B cell (primary cell): ENCODE data around the gene CGRRF1. TPM values are rescaled to one million over a fixed set of nuclear protein-coding genes. Genes with fewer than 3 reads are reported as not detected.

Source experiments
- ATAC-seq: fragments of 200-7000 bp; cut with Tn5 transposase; one replicate; pipeline ENCODE4 v1.10.0; 2021; ENCODE audit warnings: low read depth, mild to moderate bottlenecking, moderate number of reproducible peaks, moderate library complexity
- CTCF ChIA-PET: fragments of 350-600 bp; sonication (Branson Sonifier 250); formaldehyde crosslinking; loops from one replicate; lab custom pipeline; 2021; ENCODE audit warnings: antibody characterized with exemption, inconsistent platforms; lab: Charles Lee
- POLR2A ChIA-PET: fragments of 350-600 bp; sonication (Branson Sonifier 250); formaldehyde crosslinking; loops from one replicate; lab custom pipeline; 2021; ENCODE audit warnings: antibody characterized with exemption; lab: Charles Lee
- DNase-seq: peaks from one replicate; pipeline ENCODE4 v3.0.0; 2013
- H2AFZ ChIP-seq: 2 replicates; pipeline ENCODE4 v1.6.1; 2012; ENCODE audit warnings: mild to moderate bottlenecking, low read depth, low read length; ENCODE audit not compliant: insufficient read depth, poor library complexity, severe bottlenecking
- H3K27ac ChIP-seq, 2 donors: 1 replicate in 1 of 2; 2 replicates in 1 of 2; pipeline ENCODE4 v1.5.1; 2012 to 2013; ENCODE audit warnings: low read length in 2 of 2, mild to moderate bottlenecking in 2 of 2, moderate library complexity in 1 of 2
- H3K27me3 ChIP-seq, 4 experiments: fragments of 200-600 bp in 1 of 4; sonication (generic) in 1 of 4; replicated peaks in 1 of 4; 1 replicate in 2 of 4; 2 replicates in 2 of 4; pipeline versions ENCODE4 v1.6.1 to v1.7.0; 2013 to 2016; ENCODE audit warnings: low read length in 3 of 4, mild to moderate bottlenecking in 2 of 4, mixed read lengths in 1 of 4, moderate library complexity in 1 of 4; ENCODE audit not compliant: insufficient read depth in 4 of 4, control insufficient read depth in 3 of 4; ENCODE audit errors: control extremely low read depth in 1 of 4
- H3K36me3 ChIP-seq, 2 experiments: replicated peaks in 1 of 2; 1 replicate in 1 of 2; 2 replicates in 1 of 2; pipeline versions ENCODE4 v1.6.1 to v1.7.1; 2013; ENCODE audit warnings: low read length in 1 of 2; ENCODE audit not compliant: insufficient read depth in 2 of 2, control insufficient read depth in 1 of 2; ENCODE audit errors: control extremely low read depth in 1 of 2, extremely low read depth in 1 of 2
- H3K4me1 ChIP-seq, 2 donors: fragments of 200-600 bp in 1 of 2; sonication (generic) in 1 of 2; 1 replicate in 1 of 2; 2 replicates in 1 of 2; pipeline versions ENCODE4 v1.5.1 to v1.6.1; 2013 to 2017; ENCODE audit warnings: low read length in 2 of 2; ENCODE audit not compliant: control insufficient read depth in 2 of 2, insufficient read depth in 2 of 2
- H3K4me2 ChIP-seq: replicated peaks from 2 replicates; pipeline ENCODE3; 2012; ENCODE audit warnings: mild to moderate bottlenecking, low read depth, low read length; ENCODE audit not compliant: poor library complexity, severe bottlenecking
- H3K4me3 ChIP-seq, 5 experiments: fragments of 200-600 bp in 1 of 5; sonication (generic) in 1 of 5; 1 replicate in 3 of 5; 2 replicates in 2 of 5; pipeline versions ENCODE4 v1.5.1 to v1.7.0; 2011 to 2016; ENCODE audit warnings: low read length in 4 of 5, mild to moderate bottlenecking in 4 of 5, low read depth in 2 of 5, control low read depth in 1 of 5, moderate library complexity in 1 of 5; ENCODE audit not compliant: insufficient read depth in 1 of 5; ENCODE audit errors: control extremely low read depth in 1 of 5, extremely low read depth in 1 of 5
- H3K79me2 ChIP-seq: fragments of 200-600 bp; sonication (generic); one replicate; pipeline ENCODE4 v1.6.0; 2016; ENCODE audit warnings: low read length; ENCODE audit not compliant: control insufficient read depth, insufficient read depth
- H3K9ac ChIP-seq: fragments of 200-600 bp; sonication (generic); 2 replicates; pipeline ENCODE4 v1.6.1; 2017; ENCODE audit warnings: mild to moderate bottlenecking, low read length, moderate library complexity
- H3K9me3 ChIP-seq, 3 donors: one replicate each; pipeline versions ENCODE4 v1.6.1 to v1.7.1; 2013; ENCODE audit warnings: low read length in 2 of 3; ENCODE audit not compliant: control insufficient read depth in 2 of 3, insufficient read depth in 1 of 3; ENCODE audit errors: control extremely low read depth in 1 of 3
- H4K20me1 ChIP-seq: 2 replicates; pipeline ENCODE4 v1.6.0; 2012; ENCODE audit warnings: mild to moderate bottlenecking, low read length; ENCODE audit not compliant: insufficient read depth, control insufficient read depth, poor library complexity, severe bottlenecking
- H3K27ac Mint-ChIP-seq: one replicate; pipeline ENCODE4 v1.8.0; 2021; ENCODE audit warnings: mixed read lengths
- H3K27me3 Mint-ChIP-seq: one replicate; pipeline ENCODE4 v1.8.0; 2021; ENCODE audit warnings: mixed read lengths
- H3K4me1 Mint-ChIP-seq: one replicate; pipeline ENCODE4 v1.8.0; 2021; ENCODE audit warnings: mixed read lengths
- H3K4me3 Mint-ChIP-seq: one replicate; pipeline ENCODE4 v1.8.0; 2021; ENCODE audit warnings: mixed read lengths
- H3K9me3 Mint-ChIP-seq: one replicate; pipeline ENCODE4 v1.8.0; 2022; ENCODE audit warnings: mixed read lengths; ENCODE audit not compliant: insufficient read depth
- CTCF ChIP-seq: fragments of 200-600 bp; IDR thresholded peaks from one replicate; pipeline ENCODE4 v1.8.0; 2022; ENCODE audit warnings: antibody characterized with exemption, mild to moderate bottlenecking
- EZH2 ChIP-seq: IDR thresholded peaks from 2 replicates; pipeline ENCODE4 v1.6.1; 2012; ENCODE audit warnings: borderline replicate concordance, low read depth, mild to moderate bottlenecking, moderate library complexity, low read length; ENCODE audit not compliant: insufficient read depth, poor library complexity, severe bottlenecking
- WGBS: methylation state at CpG from one replicate; pipeline ENCODE4 v1.1.5; 2013; ENCODE audit warnings: missing lambda C conversion rate; ENCODE audit not compliant: insufficient coverage; 5-methylcytosine and 5-hydroxymethylcytosine counted together
- intact Hi-C: fragments of 100-400 bp; cut with micrococcal nuclease; formaldehyde crosslinking; loops from one replicate; pipeline ENCODE4 v1.10.0; 2022
- polyA plus RNA-seq: library from polyadenylated mRNA; depleted of rRNA; stranded (reverse); fragments of >200 nt; gene quantifications from 2 replicates; pipeline ENCODE4 v1.2.3, GENCODE V29; 2012
- total RNA-seq, 2 donors: library from RNA; stranded (reverse); fragments of 120-200 nt in 1 of 2; gene quantifications; 1 replicate in 1 of 2; 2 replicates in 1 of 2; pipeline versions ENCODE4 v1.2.3 to v1.2.4, GENCODE V29; 2013 to 2022

CGRRF1 gene
- total and polyA plus RNA-seq, 2 donors (not counting 1 experiment from before 2014, with no cell fraction given) = 10.0 to 15.8 TPM

DNA sequence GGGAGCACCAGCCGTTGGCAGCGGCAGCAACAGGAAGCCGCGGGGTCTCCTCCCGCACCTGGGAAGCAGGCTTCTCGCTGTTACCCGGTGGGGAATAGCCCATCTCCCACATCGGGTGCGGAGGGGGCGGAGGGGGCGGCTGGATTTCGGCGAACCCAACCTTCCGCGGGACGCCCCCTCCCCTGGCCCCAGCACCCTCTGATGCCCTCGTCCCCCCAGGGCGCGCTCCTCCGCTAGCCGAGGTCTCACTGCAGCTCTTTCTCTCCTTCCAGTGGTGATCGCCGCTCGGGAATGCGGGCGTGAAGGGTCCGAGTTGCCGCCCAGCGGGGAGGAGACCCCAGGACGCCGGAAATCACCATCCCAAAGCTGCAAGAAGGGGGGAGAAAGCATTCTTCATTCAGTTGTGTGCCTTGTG, 57.5 kb downstream of the CGRRF1 start:
- Histone ChIP-seq H3K4me1 (peaks cover 21 to 24% of the 10 kb centered on the region in 2 donors), H3K9me3 (peaks cover 0 to 2% (median 0%) of the 10 kb centered on the region in 3 donors), H3K9ac (peak overlapping the region; percentile 83), H2AFZ (peak overlapping the region; percentile 89), H4K20me1 (peaks cover 12% of the 10 kb centered on the region), H3K27me3 (no peaks in the 10 kb centered on the region), H3K4me2 (peak overlapping the region; percentile 96), H3K36me3 (no peaks in the 10 kb centered on the region), H3K79me2 (peaks cover 27% of the 10 kb centered on the region), H3K4me3 (peak overlapping the region; percentile 52 to 86 (median 73)), H3K27ac (peak overlapping the region; percentile 73 to 85)
- DNase-seq (no peak), ATAC-seq (peak; percentile 1)
- ChIA-PET POLR2A (interaction anchor here (3.2 kb wide), 1 partner anchor 208 kb away, joined by 13 read pairs; no protein-coding TSS in a partner anchor), CTCF (interaction anchor here (0.7 to 7.5 kb wide), 13 partner anchors 17 to 314 kb away, joined by 3 to 231 read pairs (median 4); partner anchors contain the start of gene CGRRF1)
- peaks cover 1% of the 10 kb centered on the region for H3K27me3 Mint-ChIP-seq
- peaks cover 27% of the 10 kb centered on the region for H3K4me1 Mint-ChIP-seq
- peak overlapping the region; percentile 96 for H3K4me3 Mint-ChIP-seq
- WGBS = 0% methylated on average over 31 of the region's 31 CpGs
- peaks cover 2% of the 10 kb centered on the region for H3K9me3 Mint-ChIP-seq
- intact Hi-C loops = loop anchor here (1.0 to 10.0 kb wide), 5 partner anchors 60 to 598 kb away; partner anchors contain the start of genes CNIH1 and GMFB
- peak overlapping the region; percentile 96 for H3K27ac Mint-ChIP-seq
- TF ChIP-seq EZH2 = no peak
- TF ChIP-seq CTCF = no peak
